HG02870 (cell line): ENCODE data around the gene ZDHHC11B.
"Not testable (repeated sequence)": the region's sequence is repeated elsewhere in the genome, so short reads cannot be mapped to it uniquely, and the experiment has no call there.

Experiments
- ATAC-seq: cut with Tn5 transposase; IDR thresholded peaks from one replicate; pipeline ENCODE4 v1.9.1; 2021; ENCODE audit warnings: mild to moderate bottlenecking, moderate library complexity; ENCODE audit not compliant: unreplicated experiment

The ZDHHC11B gene

DNA sequence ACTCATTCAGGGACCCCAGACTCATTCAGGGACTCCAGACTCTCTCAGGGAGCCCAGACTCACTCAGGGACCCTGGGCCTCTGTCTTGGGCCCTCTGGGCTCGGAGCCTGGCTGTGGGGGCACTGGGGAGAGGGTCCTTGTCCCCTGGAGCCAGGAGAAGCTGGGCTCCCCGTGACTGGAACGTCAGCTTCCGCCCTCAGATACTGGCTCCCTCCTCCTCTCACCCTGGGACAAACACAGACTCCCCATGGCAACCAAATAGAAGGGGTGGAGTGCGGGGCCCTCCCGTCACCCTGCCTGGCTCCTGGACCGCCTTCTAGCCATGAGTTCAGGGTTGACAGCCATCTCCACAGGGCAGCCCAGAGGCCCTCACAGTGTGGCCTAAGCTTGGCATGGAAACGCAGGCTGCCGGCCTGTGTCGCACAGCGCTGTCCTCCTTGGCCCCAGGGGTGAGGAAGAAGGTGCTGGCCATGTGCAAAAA lies 27.6 kb downstream of the ZDHHC11B start:
- no peak for ATAC-seq

DNA sequence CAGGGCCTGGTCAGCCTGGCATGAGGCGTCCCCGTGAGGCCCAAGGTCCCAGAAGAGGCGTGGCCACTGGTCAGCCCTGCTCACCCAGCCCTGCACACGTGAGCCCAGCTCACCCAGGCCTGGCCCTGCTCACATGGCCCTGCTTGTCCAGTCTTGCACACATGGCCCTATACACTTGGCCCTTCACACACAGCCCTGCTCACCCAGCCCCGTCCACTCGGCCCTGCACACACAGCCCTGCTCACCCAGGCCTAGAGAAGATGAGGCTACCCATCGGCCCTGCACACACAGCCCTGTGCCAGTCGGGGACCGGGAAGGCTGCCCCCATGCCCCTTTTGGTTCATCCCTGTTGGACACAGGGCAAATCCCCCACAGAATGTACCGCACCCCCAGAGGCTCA lies 28.4 kb downstream of the ZDHHC11B start:
- ATAC-seq: no peak

DNA sequence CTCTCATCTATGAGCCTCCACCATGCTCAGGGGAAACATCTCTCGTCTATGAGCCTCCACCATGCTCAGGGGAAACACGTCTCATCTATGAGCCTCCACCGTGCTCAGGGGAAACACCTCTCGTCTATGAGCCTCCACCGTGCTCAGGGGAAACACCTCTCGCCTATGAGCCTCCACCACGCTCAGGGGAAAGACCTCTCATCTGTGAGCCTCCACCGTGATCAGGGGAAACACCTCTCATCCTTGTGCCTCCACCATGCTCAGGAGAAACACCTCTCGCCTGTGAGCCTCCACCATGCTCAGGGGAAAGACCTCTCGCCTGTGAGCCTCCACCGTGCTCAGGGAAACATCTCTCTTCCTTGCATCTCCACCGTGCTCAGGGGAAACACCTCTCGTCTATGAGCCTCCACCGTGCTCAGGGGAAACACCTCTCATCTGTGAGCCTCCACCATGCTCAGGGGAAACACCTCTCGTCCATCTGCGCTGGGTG lies 30.3 kb downstream of the ZDHHC11B start:
- ATAC-seq: not testable (repeated sequence)

DNA sequence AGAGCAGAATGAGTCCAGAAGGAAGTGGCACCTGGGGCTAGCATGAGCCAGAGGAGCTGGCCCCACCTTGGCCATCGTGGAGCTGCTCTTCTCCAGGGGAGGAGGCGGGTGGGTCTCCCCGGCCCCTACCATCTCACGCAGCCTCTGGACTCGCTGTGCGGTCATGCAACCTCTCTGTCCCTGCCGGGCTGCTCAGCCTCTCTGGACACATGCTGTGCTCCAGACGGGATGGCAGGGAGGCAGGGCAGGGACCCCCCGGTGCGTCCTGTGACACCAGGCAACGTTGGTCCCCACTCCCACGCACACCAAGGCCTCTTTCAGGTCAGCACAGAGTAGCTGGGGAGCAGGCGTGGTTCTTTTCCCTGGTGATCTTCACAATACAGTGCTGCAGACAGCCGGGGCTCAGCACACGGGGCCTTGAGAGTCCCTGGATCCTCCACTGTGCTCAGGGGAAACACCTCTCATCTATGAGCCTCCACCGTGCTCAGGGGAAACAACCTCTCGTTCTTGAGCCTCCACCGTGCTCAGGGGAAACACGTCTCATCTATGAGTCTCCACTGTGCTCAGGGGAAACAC lies 30.9 kb downstream of the ZDHHC11B start:
- ATAC-seq: not testable (repeated sequence)

- ATAC-seq: not testable (repeated sequence)
Observed at GRCh38 chr5:752532-753115, 31.9 kb downstream of the ZDHHC11B start.

DNA sequence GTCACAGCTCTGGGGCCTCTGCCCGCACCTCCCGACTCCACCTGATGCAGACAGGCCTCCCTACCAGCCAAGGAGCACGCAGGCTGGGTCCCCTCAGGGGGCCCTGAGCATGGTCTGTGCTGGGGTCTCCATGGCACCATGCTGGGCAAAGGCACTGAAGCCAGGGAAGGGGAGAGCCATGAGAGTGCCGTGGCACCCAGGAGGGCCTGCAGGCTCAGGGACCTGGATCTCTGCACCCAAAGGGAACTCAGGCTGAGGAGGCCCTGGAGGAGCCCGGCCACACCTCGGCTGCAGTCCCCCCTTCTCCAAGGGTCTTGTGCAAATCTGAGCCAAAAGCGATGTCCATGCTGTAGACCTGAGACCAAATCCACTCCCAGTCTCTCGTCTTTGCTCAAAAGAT lies 32.5 kb downstream of the ZDHHC11B start:
- not testable (repeated sequence) for ATAC-seq

DNA sequence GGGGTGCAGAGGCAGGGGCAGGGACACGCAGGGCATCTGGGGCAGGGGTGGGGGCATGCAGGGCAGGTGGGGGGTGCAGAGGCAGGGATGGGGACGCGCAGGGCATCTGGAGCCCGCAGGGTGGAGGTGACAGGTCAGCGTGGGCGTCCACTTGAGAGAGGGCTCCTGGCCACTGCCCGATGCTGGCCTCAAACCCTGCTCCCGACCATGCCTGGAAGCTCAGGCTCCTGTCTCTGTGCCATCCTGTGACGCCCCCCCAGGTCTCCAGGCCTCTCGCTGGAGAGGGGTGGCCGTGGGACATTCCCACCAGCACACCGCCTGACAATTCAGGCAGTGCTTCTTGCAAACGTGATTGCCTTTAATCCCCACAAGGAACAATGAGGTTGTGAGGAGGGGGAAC lies 33.0 kb downstream of the ZDHHC11B start:
- ATAC-seq: no peak

DNA sequence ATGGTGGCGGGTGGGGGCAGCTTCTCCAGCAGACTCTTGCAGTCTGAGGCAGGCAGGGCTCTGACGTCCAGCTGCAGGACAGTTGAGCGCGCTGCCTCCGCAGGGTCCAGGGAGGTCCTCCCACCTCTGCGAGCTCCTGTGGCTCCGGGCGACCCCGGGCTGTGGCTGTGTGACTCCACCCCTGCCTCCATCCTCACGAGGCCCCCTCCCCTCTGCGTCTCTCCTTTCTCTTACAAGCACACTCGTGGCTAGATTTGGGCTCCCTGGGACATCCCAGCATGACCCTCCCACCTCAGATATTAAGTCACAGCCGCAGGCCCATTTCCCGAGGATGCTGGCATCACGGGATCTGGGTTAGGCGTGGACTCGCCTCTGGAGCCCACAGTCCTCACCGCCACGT lies 34.3 kb downstream of the ZDHHC11B start:
- ATAC-seq: not testable (repeated sequence)

- ATAC-seq: no peak
Observed at GRCh38 chr5:749101-749670, 35.3 kb downstream of the ZDHHC11B start.

DNA sequence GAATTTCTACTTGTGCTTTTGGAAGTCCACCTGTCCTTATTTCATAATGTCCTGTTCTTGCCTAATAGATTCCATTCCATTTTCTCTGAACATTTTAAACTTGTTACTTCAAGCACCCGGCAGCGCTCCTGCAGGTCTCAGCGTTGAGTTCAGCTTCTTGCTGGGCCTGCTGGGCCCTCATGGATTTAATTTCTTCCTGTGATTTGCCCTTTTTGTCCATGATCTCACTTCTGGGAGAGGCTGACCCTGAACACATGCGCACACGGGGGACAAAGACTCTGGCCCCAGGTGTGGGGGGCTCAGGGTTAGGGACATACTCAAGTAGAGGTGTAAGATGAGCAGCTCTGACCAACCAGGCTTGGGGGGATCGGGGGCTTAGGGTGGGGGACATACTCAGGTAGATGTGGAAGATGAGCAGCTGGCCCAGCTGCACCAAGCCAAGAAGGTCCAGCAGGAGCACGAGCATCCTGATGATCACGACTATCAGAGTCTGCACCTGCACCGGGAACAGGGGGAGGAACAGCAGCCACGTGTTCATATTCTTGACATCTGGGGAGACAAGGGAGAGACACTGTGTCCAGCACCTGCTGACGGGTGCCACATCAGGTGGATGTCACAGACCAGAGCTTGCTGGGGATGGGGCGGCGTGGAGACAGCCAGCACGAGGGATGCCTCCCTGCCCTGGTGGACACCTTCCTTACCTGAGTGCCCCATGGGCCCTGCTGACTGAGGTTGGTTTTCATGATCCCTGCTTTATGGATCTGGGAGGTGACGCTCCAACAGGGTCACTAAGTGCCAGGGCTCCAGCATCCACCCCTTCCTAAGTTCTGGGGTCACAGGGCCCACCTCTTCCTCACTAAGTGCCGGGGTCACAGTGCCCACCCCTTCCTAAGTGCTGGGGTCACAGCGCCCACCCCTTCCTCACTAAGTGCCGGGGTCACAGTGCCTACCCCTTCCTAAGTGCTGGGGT lies 36.2 kb downstream of the ZDHHC11B start:
- ATAC-seq: not testable (repeated sequence)

- ATAC-seq: not testable (repeated sequence)
Observed at GRCh38 chr5:747303-747844, 37.2 kb downstream of the ZDHHC11B start.

- ATAC-seq: no peak
Observed at GRCh38 chr5:746258-746761, 38.2 kb downstream of the ZDHHC11B start.

GRCh38 chr5:745272-746142 lies 39.0 kb downstream of the ZDHHC11B start:
- ATAC-seq: not testable (repeated sequence)

- ATAC-seq: not testable (repeated sequence)
Observed at GRCh38 chr5:743696-744404, 40.7 kb downstream of the ZDHHC11B start.

GRCh38 chr5:742276-742675 lies 42.3 kb downstream of the ZDHHC11B start:
- not testable (repeated sequence) for ATAC-seq

GRCh38 chr5:734145-734544 lies 50.4 kb downstream of the ZDHHC11B start:
- not testable (repeated sequence) for ATAC-seq

GRCh38 chr5:732754-733454 lies 51.6 kb downstream of the ZDHHC11B start:
- ATAC-seq: not testable (repeated sequence)

- ATAC-seq: not testable (repeated sequence)
Observed at GRCh38 chr5:729225-729624, 55.3 kb downstream of the ZDHHC11B start.
